Measurements from ENCODE around the gene TENM4.
"Not testable (repeated sequence)": the region's sequence is repeated elsewhere in the genome, so short reads cannot be mapped to it uniquely, and the experiment has no call there.

TENM4 gene

DNA sequence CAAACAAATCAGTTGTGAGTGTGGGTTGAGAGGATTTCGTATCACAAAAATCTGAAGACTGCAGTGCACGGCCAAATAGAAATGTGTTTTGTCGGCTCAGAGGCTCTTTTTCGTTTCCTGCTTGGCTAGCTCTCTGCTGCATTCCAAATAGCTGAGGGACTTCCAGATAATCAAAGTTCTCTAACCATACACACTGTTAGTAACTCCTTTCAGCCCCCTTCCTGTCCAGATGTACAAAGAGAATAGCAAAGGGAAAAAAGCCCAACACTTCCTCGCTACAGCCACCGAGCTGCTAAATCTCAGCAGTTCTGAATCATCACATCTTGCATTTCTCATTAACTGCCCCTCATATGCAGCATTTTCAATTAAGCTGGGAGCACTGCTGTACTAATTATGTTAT, 203.1 kb downstream of the TENM4 start:
- no peak for DNase-seq

DNA sequence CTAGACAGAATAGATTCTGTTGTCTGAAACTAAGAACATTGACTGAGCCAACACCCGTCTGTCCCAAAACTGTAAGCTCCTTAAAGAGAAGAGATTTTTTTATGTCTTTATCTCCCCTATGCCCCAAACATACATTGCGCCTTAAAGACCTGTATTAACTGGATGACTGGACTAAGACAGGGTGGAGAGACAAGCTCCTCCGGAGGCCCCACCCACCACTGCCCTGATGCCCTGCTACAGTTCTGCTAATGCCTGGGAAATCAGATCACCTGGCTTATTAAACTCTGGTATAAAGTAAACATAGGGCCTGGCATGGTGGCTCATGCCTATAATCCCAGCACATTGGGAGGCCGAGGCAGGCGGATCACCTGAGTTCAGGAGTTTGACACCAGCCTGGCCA, 203.7 kb downstream of the TENM4 start:
- no peak for DNase-seq

DNA sequence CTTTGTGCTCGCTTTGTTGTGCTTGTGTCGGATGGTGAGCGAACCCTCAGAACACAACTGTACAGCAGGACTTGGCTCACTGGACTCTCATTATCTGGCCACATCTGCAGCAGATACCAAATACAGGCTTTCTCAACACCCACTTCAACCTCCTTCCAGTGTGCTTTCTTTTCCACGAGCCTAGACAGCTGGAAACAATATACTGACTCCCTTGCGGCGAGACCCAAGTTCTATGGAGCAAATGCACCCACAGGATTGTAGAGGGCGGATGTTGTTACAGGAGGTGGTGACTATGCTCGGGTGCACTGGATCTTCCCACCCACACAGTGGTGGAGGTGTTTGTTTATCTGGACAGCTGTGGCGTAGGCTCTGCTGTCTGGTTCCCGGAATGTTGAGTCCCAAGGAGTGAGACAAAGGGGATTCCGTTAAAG, 204.3 kb downstream of the TENM4 start:
- no peak for DNase-seq

DNA sequence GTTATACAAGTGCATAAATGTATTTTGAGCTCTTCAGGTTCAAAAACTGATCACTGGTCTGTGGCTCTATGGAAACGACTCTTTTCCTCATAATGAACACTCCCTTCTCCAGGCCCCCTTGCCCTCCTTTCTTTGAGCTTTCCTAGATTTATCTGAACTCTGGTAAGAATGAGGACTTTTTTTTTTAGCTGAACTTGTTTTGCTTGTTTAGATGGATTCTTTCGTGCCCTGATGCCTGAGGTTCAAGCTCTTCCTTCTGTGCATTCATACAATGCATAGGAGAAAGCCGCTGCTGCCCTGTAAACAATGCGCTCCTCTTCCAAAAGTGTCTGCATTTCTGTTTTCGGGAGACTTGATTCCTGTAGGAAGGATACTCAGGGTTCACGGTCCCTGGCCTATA, 205.1 kb downstream of the TENM4 start:
- DNase-seq: no peak

DNA sequence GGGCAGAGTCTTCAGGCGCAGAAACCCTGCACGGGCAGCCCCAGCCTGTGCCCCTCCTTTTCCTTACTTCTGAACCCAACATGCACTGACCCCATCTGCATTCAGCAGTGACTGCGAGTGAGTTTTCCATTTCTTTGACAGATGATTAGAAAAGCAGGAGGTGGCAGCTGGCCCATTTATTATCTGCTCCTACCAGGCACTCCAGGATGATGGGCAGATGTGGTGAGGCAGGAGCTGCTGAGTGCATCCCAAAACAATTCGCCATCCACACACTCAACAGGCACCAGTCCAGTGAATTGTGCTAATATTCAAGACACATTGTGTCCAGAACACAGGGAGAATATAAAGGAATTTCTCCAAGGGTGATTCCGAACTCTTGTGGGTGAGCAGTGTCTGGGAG, 208.5 kb downstream of the TENM4 start:
- DNase-seq: no peak

DNA sequence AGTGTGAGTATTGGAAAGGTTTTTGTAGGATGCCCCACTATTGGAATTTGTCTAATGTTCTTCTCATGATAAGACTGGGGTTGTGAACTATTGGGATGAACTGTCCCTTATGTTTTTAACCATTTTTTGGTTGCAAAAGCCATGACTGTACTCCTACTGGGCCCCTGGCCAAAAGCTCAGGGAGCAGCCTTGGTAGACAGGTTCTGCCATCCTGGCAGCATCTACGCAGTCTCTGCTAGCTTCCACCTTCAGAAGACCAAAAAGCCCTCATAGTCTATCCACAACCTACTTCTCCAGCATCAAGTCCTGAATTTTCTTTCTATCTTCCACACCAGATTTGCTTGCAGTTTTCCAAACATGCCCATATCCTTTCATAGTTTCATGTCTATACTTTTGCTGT, 211.8 kb downstream of the TENM4 start:
- no peak for DNase-seq

DNA sequence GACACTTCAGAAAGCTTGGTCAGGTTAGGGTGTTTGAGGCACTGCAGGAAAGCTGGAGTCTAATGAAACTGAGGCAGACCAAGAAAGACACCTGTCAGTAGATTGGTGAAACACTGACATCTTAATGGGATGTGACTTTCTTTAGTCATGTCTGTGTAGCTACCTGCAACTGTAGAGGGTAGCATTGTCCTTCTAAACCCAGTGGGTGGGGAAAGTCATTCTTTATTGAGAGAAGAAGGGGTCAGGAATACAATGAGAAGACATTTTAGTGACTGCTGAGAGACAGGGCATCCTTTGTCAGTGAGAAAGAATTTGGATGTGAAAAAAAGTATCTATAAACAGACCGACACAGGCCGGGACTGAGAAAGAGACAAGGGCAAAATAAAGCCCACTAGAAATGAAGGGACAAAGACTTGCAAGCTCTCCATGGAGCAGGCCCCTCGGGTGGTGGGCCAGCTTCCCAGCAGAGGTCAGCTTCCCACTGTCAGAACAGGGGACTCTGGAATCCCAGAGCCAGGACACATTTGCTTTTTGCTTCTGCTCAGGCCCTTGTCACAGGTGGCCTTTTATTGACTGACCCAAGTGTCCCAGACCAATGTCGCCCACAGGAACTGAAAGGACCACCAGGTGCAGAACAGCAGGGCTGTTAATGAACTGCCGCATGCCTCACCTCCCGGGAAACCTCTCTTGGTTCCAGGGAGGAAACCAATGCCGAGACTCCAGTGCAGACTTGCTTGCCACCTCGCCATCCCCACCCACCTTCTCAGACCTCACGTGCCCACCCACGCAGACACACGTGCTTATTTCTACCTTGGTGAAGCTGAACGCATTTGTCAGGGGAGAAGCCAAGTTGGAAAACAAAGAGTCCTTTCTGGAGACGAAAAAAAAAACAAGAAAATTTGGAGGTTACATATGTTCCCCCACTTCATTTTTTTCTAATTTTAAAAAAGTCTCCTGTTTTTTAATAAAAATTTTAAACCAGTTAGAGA, 212.8 kb downstream of the TENM4 start:
- no peak for DNase-seq

DNA sequence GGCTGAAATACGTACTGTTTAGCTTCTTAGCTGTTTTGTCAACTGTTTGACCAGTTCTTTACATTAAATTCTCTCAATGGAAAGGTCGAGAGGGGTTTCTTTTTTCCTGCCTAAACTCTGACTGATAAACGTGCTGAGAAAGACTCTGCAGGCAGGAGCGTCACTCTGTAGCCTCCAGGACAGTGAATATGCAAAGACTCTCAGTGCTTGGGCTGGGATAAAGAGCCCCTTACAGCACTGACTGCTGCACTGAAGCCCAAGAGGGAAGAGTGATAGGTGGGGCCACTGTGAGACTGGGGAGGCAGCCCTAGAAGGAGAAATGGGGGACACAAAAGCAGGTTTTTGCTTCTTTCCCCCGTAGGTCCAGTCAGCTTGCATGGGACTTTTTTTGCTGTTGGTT, 213.5 kb downstream of the TENM4 start:
- DNase-seq: no peak

DNA sequence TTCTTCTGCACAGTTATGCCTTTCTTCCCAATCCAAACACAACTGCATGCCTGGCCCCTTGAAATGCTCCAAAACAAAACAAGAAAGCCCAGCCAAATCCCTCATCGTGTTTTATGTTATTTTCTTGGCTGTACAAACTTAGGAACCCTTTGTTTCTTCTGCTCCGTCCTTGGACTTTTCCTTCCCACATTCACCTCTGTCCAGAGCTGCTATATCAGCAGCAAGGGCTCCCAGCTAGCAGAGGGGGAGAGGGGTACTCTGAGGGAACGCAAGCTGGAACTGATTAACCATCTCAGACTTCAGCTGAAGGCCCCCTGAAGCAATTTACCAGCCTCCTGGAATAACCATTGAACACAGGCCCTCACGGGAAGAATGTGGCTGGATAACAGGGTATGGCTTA, 214.7 kb downstream of the TENM4 start:
- no peak for DNase-seq

DNA sequence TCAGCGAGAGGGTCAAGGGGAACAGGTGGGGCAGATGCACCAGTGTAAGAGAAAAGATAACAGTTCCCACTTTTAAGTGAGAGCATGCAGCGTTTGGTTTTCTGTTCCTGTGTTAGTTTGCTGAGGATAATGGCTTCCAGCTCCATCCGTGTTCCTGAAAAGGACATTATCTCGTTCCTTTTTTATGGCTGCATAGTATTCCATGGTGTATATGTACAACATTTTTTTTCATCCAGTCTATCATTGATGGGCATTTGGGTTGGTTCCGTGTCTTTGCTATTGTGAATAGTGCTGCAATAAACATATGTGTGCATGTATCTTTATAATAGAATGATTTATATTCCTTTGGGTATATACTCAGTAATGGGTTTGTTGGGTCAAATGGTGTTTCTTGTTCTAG, 218.7 kb downstream of the TENM4 start:
- DNase-seq: not testable (repeated sequence)

DNA sequence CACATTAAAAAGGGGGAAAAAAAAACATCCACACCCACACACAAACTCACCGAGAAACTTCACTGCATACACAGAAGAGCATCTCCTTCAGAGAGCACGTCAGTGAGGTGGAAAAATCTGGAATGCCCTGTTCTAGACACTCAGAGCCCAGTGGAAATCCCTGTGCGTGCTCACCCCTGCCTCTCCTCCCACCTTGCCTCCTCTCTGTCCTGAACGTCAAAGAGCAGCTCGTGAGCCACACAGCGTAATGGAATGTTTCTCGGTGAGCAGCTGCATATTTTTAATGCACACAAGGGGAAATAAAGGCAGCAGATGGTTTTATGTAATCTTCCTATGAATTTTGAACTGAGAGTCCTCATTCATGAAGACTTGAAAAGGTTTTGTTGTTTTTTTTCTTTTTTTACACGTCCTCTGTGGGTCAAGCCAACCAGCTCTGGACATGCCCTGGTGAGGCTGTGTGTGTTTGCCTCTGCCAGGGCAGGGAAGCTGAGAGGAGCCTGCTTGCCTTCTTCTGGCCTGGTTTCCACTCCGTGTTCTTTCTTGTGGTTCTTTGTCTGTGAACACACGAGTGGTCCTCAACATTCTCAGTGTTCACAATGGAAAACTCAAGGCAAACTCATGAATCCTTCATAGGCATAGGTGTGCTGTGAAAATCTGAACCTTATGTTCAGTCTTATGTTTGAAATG, 219.2 kb downstream of the TENM4 start:
- no peak for DNase-seq

DNA sequence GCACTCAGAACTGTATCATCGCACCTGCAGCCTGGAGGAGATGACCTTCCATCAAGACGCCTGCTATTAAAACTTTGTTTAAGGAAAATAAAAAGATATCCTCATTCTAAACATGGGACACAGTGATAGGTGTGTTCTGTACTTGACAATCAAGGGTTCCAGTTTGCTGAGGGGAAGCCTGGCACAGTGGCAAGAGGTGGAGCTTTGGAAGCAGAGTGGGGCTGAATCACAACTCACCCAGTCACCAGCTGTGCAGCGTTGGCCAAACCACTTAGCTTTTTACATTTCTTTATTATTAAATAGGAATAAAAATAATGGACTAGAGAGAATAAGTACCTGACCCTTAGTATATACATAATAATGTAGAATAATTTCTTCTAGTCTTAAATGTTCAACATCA, 220.7 kb downstream of the TENM4 start:
- DNase-seq: no peak

DNA sequence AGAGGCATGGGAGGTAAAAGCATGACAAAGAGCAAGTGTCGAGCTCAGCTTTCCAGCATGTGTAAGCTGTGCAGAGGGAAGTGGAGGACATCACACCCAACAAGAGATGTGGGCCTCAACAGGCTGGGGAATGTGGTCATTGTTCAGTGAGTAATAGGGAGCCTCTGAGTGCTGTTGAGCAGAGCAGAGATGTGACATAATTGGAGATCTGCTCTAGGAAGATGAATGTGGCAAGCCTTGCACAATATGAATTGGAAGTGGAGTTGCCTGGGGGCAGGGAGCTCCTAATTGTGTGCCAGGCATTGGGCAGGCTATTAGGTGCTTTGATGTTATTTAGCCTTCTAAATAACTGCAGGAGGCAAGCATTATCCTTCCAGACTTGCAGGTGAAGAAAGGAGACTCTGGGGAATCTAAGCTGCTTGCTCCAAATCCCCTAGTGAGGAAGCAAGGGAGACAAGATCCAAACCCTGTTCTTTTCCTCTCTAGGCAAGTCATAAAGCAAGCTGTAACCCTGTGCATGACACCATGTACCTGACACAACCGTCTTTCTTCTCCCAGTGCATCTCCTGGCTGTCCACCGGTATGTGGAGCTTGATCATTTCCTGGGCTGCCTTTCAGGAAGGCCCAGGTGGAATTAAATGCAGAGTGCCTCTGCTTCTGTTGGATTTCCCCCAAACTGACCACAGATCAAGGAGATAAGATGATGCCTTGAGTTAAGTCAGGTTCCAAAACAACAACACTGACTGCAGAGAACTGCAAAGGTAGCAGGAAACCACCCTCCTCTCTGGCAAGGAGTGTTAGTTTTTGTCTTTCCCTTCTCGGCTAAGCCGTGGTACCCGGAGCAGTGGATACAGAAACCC, 221.4 kb downstream of the TENM4 start:
- no peak for DNase-seq

DNA sequence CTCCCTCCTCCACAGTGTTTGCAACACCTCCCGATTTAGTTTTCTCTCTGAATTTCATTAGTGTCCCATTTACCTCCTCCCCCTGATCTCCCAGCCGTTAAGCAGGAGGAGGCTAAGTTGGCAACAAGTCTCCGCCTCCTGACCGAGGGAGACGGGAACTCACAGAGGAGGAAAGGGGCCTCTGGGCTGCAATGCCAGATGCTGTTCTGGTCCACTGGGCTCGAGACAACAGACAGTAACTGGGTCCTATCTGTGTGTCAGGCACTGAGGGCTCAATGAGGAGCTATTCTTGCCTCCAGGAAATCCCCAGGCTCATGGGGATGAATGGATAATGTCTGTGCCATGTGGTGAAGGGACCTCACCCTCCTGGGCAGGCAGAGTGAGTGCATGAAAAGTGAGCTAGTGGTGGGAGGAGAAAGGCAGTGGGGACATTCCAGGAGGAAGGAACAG, 228.1 kb downstream of the TENM4 start:
- no peak for DNase-seq

DNA sequence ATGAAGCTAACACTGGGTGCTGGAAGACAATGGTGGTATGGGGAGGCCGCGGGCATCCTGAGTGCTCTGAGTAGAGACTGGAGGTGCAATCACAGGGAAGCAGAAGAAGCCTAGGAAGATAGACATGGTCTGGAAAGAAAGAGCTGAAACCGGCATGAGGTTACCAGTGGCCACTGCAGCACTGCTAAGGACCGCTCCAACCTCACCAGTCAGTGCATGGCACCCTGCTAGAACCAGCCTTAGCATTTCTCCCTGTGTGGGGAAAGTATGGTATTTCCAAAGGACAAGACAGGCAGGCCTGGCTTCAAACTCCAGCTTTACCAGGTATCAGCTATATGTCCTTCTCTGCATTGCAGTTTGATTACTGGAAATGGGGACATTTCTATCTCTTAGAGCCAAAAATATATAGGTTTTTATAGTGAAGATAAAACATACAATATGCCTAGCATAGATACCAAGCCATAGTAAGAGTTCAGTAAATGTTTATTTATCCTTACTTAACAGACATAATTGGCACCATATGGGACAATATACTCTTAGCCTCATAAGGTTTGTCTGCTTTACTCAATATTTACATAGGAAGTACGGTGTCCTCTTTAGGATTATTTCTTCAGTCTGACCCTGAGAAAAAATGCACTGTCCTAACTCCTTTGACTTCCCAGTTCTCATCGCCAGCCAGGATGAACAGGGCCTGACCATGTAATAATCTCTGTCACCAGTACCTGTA, 231.1 kb downstream of the TENM4 start:
- no peak for DNase-seq

DNA sequence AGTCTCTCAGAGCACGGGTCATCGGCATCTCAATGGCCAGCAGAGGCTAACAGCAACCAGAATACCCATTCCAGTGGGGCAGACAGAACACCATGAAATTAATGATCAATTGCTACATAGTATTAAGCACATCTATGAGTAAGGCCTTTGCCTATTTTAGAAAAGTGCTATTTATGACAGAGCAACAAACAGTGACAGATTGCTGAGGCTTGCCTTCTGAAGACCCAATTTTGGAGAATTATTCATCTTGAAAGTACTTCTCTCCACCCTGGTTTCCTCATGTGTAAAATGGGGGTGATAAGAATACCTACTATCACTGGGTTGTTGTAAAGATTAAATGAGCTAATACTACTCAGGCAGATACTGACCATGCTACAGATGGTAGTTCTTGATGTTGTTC, 232.7 kb downstream of the TENM4 start:
- no peak for DNase-seq

DNA sequence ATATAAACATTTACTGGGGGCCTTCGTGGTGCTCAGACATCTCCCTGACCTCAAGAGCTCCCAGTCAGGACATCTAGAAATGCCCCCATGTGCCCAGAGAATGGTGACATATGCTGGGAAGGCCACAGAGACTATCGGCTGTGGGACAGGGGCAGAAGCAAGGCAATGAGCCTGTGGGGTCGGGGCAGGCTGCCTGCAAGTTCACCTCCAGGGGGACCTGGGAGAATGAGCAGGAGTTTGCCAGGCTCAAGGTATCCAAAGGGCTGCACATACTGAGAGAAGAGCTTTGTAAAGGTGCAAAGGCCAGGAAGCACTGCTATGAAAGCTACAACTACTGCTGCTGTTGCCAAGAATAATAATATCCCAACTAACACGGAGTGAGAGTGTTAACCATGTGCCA, 233.9 kb downstream of the TENM4 start:
- no peak for DNase-seq

DNA sequence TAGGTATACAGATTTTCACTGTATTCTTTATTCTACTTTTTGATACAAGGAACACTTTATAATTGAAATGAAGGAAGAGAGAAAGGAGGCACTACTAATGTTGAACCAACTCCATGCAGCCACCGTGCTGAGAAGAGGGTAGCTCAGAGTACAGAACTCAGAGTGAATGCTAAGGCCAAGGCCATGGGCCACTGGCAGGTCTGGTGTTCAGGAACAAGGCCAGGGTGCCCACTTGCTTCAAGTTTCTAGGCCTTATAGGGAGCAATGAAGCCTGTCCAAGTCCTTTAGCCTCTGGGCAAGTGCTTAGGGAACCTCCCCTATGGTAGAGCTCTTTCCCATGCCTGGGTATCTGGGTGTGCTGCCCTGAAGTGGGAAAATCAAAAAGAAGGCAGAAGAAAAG, 235.0 kb downstream of the TENM4 start:
- no peak for DNase-seq

DNA sequence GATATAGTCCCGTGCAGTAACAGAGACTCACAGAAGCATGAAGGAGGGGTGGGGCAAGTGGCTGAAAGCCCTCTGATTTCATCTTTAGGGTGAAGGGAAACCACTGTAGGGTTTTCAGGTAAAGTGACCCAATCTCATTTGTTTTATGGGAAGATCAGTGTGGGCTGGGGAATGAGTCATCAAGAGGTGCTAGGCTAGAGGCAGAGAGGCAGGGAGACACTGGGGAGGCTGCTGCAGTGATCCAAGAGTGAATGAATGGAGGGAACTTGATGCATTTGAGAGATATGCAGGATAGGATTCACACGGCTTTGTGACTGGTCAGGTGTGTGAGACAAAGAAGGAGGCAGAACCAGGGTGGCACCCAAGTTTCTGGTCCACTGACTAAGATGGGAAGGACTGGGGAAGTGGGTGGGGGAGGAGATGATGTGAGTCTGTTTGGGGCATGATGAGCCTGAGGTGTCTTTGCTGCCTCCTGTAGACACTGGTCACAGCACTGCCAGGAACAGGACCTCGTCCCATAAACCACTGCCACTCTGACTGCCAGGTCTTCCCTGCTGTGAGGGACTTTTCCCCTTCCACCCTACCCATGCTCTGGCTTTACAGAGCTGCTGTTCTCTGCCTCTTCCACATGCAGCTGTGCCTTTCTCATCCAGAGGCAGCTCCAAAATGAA, 239.0 kb downstream of the TENM4 start:
- DNase-seq: no peak

DNA sequence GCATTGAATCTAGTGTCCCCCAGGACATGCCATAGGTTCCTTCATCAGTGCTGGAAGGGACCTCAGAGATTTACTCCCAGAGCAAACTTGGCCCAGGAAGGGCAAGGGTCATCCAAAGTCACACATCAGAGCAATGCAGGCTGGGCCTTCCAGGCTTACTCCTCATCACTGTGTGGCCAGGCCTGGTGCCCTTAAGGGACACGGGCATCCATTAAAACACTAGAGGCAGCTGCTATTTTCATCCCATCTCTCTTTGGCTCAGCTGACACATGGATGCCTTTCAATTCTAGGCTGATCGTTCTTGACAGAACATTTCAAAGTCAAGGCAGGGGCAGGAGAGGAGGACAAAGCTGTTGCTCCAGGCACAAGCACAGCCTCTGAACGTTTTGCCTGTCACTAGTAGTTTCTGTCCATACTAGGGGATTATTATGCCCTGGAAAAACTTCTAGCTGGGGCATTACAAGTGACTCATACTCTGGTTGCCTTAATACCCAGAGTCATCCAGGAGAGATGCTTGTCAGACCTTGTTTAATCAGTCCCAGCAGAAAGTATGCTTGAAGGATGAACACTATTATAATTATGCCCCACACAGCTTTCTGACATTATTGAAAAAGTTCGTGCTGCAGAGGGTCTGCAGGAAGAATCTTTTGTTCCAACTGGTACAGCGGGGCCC, 240.3 kb downstream of the TENM4 start:
- DNase-seq: no peak

DNA sequence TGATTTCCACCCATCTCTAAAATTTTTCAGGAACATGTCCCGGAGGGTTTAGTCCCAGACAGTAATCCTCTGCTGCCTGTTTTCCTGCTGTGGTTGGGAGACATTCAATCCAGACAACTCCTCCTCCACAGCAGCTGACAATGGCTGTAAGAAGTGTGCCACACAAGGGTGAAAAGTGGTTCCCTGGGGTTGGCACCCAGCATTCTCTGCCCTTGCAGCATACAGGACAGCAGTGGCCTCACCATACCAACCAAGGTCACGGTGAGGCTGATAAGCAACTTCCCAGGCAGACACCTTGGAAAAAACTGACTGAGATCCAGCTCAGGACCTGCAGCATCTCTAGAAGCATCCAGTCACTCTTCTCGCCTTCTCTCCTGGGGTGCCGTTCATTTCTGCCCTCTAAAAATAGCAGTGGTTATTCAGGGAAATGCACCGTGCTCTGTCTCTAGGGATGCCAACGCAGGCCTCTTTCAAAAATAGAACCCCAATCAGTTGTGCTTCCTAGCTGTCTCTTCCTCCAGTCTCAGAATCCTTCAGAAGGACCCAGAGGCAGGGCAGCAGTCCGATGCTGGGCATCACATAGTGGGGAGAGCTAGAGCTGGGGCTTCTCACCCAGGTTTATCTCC, 241.0 kb downstream of the TENM4 start:
- DNase-seq: no peak

Measured in activated effector memory CD4-positive, alpha-beta T cell treated with anti-CD3 and anti-CD28 coated beads, Interleukin-2, amount 50 U/mL, for 16 hours (primary cell).